ENCODE data around the gene OCSTAMP.

The OCSTAMP gene

DNA sequence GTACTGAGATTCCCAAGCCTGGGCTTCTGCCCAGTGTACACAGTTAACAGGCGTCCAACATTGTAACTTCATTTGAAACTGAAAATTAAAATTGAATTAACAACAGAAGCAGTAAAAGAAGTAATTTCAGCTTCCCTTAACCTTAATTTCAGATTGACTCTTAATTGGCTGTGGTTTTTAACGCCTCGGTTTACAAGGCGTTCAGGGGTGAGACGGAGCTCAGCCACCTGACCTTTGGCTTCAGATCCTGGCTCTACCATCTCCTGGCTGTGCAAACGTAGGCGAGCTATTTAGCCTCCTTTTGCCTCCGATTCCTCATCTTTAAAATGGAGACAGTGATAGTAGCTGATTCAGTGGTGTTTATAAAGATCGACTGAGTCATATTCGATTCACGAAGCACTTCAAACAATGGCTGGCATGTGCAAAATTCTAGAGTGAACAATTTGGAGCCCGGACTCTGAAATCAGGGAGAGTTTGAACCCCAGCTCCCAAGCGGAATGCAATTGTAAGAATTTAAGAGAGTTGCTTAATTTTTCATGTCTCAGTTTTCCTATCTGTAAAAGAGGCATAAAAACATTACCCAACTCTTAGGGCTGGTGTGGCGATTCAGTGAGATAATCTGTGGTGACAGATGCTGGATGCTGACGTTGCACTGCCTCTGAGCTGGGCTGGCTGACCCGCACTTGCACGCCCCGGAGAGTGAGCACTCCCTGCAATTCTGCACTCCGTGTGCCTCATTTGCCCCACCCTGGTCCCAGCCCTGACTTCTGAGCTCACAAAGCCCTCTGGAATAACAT is 23.5 kb upstream of the OCSTAMP start:
- DNase-seq (ENCODE audit: low read depth in 2 of 3, low spot score in 1 of 3): no peak

DNA sequence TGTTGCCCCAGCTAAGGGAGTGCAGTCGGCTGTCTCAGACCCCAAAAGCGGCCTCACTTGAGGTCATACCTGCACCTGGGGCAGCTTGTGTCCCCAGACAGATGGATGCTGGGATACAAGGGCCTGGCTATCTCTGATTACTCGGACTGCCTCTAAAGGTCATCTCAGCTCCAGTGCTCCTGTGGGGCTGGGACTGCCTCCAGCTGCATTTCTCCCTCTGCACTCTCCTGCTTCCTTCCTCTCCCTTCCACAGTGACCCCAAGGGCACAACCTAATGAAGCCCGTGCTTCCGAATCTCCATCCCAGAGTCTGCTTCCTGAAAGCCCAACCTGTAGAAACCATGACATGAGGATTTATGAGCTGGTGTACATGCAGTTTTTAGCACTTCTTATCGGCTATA is 22.8 kb upstream of the OCSTAMP start:
- DNase-seq (ENCODE audit: low read depth in 2 of 3, low spot score in 1 of 3): no peak

DNA sequence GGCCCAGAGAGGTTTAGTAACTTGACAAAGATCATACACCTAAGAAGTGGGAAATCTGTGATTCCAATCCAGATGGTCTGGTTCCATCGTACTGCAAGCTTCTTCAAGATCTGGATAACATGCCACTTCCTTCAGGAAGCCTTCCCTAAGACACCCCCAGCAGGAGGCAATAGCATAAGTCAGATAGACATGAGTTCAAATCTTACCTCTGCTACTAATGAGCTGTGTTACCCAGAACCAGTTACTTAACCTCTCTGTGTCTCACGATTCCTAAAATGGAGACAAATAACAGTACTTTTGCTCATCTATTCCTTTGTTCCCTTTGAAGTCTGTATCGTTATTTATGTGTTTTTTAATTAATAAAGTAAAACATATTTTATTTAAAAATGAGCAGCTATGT is 22.3 kb upstream of the OCSTAMP start:
- no peak for DNase-seq (ENCODE audit: low read depth in 2 of 3, low spot score in 1 of 3)

DNA sequence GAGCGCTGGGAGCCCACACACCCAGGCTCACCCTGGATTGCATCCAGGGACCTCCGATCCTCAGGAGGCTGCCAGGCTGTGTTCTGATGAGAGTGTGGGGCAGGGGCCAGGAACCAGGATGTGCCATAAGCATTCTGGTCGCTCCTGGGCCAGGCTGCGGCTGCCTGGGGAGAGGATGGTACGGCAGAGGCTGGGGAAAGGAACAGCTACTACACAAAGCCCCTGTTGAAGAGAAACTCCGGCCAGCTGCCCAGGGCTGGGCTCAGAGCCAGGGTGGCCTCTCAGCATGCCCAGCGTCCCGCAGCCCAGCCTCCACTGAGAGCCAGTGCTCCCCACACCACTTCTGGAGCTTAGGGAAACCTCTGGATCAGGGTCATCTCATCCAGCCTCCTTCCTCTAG is 21.7 kb upstream of the OCSTAMP start:
- no peak for DNase-seq (ENCODE audit: low read depth in 2 of 3, low spot score in 1 of 3)

DNA sequence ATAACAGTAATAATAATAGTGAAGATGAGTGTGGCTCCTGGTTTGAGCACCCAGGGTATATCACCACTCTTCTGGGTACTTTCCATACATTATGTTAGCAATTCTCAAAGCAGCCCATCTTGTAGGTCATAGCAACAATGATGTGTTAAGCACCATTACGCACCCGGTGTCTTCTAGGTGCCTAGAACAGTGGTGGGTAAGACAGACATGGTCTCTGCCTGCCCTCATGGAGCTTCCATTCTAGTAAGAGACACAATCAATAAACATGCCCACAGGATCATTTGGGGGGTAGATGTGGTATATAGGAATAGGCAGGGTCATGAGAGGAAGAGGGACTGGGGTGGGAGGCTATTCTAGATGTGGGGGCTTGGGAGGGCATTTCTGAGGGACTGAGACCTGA is 21.0 kb upstream of the OCSTAMP start:
- no peak for DNase-seq (ENCODE audit: low read depth in 2 of 3, low spot score in 1 of 3)

DNA sequence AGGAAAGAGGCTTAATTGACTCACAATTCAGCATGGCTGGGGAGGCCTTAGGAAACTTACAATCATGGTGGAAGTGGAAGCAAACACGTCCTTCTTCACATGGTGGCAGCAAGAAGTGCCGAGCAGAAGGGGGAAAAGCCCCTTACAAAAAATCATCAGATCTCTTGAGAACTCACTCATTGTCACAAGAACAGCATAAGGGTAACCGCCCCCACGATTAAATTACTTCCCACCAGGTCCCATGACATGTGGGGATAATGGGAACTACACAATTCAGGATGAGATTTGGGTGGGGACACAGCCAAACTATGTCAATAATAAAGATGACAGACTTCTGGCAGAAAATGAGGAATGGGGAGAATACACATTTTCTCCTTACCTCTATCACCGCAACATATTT is 20.5 kb upstream of the OCSTAMP start:
- DNase-seq (ENCODE audit: low read depth in 2 of 3, low spot score in 1 of 3): no peak

DNA sequence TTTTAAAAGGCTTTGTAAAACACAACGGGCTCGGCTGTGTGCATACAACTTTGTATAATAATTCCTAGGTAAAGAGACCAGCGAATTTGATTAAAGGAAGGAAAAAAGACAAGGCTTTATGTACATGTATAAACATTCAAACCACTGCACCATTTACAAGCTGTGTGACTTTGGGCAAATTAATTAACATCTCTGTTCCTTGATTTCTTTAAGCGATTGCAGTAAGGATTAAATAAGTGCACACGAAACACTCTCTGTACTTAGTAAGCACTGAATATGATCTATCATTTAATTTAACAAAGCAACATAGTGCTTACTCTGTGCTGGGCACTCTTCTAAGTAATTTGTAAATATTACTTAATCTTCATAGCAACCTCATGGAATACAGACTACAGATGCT is 19.5 kb upstream of the OCSTAMP start:
- no peak for DNase-seq (ENCODE audit: low read depth in 2 of 3, low spot score in 1 of 3)

DNA sequence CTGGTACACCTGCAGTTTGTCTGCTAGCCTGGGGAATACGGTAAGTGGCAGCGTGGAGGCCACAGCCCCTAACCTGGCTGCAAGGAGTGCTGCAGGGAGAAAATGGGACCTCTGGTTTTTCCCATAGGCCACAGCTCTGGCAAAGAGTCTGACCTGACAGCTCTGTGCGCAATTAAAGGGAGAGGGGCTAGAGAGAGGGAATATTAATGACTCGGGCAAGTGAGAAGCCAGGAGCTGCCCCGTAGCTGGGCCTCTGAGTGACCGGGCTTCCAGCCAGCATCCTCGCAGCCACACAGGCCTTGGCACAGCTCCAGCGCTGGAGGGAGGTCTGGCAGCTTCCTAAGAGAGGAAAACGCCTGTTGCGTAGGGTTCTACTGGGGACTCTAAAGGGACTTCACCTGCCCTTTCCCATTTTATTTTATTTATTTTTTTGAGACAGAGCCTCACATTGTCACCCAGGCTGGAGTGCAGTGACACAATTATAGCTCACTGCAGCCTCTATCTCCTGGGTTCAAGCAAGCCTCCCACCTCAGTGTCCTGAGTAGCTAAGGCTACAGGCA is 18.2 kb upstream of the OCSTAMP start:
- DNase-seq (ENCODE audit: low read depth in 2 of 3, low spot score in 1 of 3): no peak

DNA sequence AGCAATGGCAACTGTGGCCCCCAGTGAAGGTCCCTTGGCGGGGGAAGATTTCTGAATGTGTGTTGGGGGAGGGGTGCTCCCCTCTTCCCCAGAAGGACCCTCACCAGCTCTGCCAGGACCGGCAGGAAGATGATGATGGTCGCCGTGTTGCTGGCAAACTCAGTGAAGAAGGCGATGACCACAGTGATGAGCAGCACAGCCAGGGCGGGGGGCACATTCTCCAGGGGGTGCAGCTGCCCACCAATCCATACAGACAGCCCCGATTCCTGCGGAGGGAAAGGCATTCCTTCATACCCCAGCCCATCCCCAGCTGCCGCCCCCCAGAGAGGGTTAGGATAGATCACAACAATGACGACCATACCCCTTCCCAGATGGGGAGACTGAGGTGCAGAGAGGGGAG is 15.7 kb upstream of the OCSTAMP start:
- no peak for DNase-seq (ENCODE audit: low read depth in 2 of 3, low spot score in 1 of 3)

DNA sequence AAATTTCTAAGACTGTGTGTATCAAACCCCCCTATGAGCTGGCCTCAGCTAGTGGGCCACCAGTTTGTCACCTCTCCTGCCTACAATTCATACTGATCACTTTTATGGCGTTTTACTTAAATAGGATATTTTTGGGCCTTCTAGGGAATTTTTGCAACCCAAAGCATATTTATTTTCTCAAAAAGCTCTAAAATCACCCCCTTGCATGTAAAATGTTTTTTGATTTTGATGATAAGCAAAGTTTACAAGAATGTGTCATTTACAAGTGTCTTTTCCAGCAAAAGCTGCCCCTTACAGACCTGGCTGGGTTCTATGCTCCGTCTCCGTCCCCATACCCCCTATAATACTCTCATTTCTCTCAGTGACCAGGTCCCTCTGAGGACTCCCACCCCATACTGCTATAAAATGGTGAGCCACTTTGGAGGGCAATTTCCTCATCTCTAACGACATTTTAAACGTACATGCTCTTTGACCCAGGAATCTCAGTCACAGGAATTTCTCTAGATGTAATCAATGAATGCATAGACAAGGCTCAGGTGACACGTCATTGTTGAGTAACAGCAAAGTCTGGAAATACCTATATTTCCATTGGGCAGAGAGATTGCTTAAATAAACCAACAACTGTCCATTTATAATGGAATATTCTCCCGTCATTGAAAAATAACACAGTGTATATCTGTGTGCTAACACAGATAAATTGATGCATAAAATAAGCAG is 13.9 kb upstream of the OCSTAMP start:
- no peak for DNase-seq (ENCODE audit: low read depth in 2 of 3, low spot score in 1 of 3)

DNA sequence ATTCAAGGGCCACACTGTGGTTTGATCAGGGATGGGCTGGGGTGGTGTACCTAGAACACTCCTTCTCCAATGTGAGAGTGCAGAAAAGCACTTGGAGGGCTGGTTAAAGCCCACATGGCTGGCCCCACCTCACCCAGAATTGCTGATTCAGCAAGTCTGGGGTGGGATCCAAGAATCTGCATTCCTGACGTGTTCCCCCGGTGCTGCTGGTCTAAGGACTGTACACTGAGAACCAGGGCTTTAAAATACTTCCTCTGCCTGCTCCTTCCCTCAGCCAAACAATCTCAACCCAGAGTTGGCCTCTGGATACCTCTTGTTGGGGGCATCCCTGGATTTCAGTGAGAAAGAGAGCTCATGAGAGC is 13.4 kb upstream of the OCSTAMP start:
- DNase-seq (ENCODE audit: low read depth in 2 of 3, low spot score in 1 of 3): no peak

DNA sequence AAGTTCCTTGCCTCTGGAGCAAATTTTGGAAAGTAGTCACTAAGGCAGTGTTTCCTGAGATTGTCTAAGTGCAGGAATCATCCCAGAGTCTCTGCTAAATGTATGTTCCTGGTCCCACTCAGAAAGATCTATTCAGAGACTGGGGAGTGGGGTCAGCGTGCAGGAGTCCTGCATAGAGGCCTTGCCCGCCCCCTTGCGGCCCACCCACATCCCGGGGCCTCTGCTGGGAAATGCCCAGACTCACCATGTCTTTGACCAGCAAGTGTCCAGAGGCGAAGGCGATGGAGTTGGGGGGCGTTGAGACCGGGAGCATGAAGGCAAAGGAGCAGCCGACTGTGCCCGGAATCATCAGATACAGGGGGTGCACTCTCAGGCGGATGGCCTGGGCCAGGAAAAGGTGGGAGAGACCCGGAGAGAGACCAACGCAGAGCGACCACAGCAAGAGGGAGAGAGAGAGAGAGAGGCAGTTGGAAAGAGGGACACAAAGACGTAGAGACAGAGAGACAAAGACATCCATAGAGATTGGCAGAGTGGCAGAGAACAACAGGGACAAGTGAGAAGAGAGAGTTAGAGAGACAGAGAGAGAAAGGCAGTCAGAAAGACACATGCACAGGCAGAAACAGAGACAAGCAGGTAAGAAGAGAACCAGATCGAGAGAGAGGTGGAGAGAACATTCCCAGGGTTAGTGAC is 12.9 kb upstream of the OCSTAMP start:
- DNase-seq (ENCODE audit: low read depth in 2 of 3, low spot score in 1 of 3): no peak

DNA sequence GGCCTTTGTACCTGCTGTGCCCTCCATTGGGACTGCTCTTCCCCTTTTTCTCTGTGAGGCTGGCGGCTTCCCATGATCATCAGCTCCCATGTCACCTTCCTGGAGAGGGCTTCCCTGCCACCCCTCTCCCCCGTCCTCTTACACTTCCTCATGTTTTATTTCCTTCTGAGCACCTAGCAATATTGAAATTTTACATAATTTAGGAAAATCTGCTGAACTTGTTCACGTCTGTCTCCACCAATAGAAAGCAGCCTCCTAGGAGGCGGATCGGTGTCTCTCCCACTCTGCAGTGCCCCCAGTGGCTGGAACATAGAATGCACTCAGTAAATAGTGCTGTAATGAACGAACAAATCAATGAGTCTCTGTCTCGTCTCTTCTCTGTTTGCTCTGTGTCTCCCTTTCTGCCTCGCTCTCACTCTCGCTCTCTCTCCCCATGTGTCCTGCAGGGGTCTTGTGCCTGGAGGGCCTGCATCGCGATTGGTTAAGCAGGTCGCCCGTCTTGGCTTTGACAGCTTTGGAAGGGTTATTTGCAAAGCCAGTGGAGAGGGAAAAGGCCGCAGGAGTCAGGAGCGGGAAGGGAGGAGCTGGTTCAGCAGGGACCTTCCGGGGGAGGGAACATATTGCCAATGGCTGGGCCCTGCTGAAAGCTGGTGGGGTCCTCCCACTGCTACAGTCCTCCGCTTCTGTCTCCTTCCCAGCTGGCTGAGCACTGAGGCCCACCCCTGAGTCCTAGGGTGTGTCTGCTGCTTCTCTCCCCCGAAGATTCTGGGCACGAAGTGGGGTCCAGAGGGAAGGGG is 12.1 kb upstream of the OCSTAMP start:
- peak; percentile 44 to 70 (median 54) for DNase-seq (ENCODE audit: low read depth in 2 of 3, low spot score in 1 of 3)

DNA sequence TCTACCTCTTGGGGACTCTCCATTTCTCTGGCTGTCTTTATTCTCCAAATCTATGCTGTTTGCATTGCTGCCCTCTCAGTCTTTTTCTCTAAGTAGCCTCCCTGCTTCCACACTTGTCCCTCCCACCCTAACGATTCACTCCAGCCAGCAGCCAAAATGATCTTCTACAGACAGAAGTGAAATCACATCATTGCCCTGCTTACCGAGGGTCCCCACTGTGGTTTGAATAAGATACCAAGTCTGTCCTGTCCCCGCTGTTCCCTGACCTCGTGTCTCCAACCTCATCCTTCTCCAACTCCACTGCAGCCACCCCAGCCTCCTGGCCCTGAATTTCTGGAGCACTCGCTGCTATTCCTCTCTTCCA is 11.5 kb upstream of the OCSTAMP start:
- DNase-seq (ENCODE audit: low read depth in 2 of 3, low spot score in 1 of 3): no peak

DNA sequence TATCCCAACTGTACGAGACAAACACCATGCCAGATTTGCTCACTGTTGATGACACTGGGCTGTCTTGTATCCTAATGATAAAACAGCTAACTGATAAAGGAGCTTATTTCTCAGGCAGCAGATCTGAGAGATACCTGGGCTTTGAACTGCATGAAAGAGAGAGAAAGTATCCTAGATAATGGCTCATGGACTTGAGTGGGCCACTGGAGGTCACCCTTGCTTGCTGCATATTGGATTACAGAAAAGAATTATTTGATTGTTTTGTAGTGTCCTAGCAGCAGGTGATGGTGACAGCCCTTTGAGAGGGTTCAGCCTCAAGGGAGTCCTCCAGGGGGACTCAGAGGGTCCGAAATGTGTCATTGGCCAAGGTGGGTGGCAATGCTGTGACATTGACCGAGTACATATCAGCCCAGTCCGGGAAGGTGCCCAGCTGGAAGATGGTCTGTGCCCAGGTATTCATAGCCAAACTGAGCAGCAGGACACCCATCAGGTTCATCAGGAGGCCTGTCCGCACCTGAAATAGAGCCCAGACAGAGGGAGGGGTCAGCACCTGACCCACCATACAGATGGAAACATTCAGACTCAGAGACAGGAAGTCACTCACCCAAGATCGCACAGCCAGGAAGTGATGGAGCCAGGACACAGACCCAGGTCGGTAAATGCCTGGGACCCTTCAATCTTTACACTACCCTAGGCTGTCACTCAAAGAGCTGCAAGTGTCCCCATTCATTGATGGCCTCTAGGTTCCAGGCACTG is 9.4 kb upstream of the OCSTAMP start:
- DNase-seq (ENCODE audit: low read depth in 2 of 3, low spot score in 1 of 3): no peak

DNA sequence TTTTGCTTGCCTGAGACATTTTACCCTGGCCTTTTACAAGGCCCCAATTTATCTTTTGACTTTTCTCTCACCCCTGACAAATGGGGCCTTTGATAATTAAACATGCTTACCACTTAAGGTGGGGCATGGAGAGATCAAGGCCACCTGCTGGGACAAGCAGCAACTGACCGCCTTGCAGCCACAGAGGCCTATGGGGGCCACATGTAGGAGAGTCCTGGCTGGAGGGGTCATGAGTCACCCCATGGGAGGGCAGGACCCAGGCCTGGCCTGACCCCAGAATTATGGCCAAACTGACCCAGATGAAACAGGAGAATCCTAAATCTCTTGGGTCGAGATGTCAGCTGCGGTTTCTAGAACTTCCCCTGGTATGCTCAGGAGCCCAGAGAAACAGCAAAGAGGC is 8.5 kb upstream of the OCSTAMP start:
- no peak for DNase-seq (ENCODE audit: low read depth in 2 of 3, low spot score in 1 of 3)

DNA sequence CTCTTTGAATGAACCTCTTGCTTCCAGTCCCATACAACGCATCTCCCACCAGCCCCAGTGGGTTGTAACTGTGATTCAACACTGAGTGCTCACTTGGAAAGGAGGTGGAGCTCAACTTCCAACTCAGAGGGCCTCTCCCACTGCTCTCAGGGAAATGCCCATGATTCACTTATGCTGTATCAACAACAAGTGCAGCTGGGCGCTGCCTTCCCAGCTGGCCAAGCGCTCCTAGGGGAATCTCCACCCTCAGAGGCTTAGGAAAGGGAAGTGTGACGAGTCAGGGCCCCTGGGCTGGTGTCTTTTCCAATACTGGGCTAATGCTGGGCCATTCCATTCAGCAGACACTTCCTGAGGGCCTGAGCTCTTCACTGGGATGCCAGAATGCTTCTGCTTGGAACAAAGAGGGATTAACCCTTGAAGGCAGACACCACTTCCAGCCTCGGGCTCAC is 8.1 kb upstream of the OCSTAMP start:
- peak; percentile 54 to 67 (median 56) for DNase-seq (ENCODE audit: low read depth in 2 of 3, low spot score in 1 of 3)

DNA sequence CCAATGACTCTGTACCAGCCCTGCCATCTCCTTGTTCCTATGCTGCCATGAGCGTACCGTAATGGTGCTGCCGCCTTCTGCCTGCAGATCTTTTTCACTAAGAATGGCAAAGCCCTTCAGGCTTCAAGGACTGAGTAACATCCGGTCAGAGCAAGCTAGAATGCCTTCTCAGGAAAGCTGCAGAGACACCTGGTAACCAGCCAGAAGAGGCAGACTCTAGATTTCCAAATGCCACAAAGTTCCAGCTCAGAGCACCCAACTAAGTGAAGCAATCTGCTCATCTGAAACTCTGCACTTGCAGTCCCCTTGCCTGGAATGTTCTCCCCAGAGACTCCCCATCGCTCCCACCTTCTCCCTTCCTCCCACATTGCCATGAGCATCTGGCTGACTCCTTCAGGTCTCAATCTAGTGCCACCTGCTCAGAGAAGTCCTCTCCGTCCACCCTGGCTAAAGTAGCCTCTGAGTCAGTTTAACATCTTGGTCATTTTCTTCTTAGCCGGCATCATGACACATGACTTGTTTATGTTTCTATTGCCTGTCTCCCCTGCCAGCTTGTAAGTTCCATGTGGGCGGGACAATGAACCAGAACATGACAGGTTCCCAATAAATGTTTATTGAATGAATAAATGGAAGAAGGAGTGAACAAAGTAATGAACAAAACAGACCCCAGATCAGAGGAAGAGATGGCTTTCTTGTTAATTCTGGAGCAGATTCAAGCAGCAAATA is 6.9 kb upstream of the OCSTAMP start:
- DNase-seq (ENCODE audit: low read depth in 2 of 3, low spot score in 1 of 3): no peak

DNA sequence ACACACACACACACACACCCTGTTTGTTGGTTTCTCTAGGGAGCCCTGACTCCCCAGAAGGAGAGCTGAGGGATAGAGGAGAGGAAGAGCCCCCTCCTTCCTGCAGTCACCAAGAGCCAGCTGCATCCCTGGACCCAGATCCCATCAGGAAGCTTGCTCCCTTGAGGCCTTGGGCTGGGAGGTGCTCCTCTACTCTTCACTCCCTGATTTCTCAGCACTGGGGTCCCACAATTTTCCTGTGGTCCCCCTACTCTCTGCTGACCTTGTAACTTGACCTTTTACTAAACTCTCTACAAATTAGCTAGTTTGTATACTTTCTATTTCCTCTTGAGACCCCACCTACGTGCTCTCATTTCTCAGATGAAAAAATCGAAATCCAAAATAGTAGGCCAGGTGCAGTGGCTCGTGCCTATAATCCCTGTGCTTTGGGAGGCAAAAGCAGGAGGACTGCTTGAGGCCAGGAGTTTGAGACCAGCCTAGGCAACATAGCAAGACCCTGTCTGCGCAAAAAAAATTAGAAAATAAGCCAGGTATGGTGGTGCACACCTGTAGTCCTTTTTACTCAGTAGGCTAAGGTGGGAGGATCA is 5.0 kb upstream of the OCSTAMP start:
- DNase-seq (ENCODE audit: low read depth in 2 of 3, low spot score in 1 of 3): no peak
